ENCODE data around the gene PLEKHG2. TPM values are rescaled to one million over a fixed set of nuclear protein-coding genes. Genes with fewer than 3 reads are reported as not detected.
A peak's percentile ranks its signal among the peaks of the same experiment; 100 is the strongest.

PLEKHG2 gene
- total and polyA plus RNA-seq, 3 donors from 2014 or later: 22.6 to 32.8 (median 29.2) TPM

DNA sequence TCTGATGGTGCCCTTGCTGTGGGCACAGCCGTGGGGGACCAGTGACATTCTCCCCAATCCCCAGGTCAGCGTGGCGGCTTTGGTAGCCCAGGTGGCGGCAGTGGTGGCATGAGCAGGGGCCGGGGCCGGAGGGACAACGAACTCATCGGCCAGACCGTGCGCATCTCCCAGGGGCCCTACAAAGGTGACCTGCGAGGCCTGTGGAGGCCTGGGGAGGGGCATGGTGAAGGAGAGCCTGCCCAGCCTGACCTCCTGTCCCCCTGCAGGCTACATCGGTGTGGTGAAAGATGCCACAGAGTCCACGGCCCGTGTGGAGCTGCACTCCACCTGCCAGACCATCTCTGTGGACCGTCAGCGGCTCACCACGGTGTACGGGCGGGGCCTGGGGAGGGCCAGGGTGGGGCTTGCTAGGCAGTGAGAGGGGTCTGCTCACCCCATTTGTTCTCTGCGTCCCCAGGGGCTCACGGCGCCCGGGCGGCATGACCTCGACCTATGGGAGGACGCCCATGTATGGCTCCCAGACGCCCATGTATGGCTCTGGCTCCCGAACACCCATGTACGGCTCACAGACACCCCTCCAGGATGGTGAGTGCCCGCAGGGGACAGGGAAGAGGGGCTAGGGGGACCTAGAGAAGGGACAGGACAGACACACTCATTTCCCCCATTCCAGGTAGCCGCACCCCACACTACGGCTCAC lies 60.4 kb downstream of the PLEKHG2 start:
- no peak for TF ChIP-seq POLR2A (IDR thresholded peaks at IDR 0.05)
- intact Hi-C loops (cut with DNase I; ENCODE audit: low total_unique reads): no loop called here
- H3K36me3 ChIP-seq (ENCODE audit: low read depth, missing control alignments): no peaks in the 10 kb centered on the region
- H3K27ac ChIP-seq: no peak overlapping the region
- no peaks in the 10 kb centered on the region for H3K27me3 ChIP-seq
- no peak overlapping the region for H3K4me3 ChIP-seq
- no peaks in the 10 kb centered on the region for H3K4me1 ChIP-seq
- H3K9me3 ChIP-seq: no peaks in the 10 kb centered on the region
- DNase-seq: no peak
- 86 to 87% methylated on average over 10 to 32 of the region's 32 CpGs for WGBS, 2 donors

DNA sequence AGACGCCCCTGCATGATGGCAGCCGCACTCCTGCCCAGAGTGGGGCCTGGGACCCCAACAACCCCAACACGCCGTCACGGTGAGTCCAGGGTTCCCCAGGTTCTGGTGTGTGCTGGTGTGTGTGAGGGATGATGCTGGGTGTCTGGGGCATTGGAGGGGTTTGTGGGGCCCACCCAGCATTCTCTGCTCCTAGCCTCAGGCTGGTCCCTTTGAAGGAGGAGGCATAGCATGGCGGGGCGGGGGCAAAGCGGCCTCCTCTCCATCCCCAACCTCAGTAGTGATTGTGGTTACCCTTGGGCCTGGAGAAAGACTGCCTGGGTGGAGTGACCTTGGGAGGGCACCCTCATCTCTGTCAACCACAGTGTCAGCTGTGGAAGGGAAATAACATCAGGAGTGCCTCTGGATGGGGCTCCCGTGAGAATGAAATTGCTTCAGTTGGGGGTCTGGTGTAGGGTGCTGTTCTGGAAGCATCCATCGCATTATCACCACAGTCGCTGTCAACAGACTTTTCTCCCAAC lies 61.0 kb downstream of the PLEKHG2 start:
- H3K9me3 ChIP-seq: no peaks in the 10 kb centered on the region
- H3K27me3 ChIP-seq: no peaks in the 10 kb centered on the region
- H3K4me1 ChIP-seq: no peaks in the 10 kb centered on the region
- no peaks in the 10 kb centered on the region for H3K36me3 ChIP-seq (ENCODE audit: low read depth, missing control alignments)
- 81 to 86% methylated on average over 4 to 9 of the region's 11 CpGs for WGBS, 2 donors
- H3K4me3 ChIP-seq: no peak overlapping the region
- TF ChIP-seq, protein P1, sequence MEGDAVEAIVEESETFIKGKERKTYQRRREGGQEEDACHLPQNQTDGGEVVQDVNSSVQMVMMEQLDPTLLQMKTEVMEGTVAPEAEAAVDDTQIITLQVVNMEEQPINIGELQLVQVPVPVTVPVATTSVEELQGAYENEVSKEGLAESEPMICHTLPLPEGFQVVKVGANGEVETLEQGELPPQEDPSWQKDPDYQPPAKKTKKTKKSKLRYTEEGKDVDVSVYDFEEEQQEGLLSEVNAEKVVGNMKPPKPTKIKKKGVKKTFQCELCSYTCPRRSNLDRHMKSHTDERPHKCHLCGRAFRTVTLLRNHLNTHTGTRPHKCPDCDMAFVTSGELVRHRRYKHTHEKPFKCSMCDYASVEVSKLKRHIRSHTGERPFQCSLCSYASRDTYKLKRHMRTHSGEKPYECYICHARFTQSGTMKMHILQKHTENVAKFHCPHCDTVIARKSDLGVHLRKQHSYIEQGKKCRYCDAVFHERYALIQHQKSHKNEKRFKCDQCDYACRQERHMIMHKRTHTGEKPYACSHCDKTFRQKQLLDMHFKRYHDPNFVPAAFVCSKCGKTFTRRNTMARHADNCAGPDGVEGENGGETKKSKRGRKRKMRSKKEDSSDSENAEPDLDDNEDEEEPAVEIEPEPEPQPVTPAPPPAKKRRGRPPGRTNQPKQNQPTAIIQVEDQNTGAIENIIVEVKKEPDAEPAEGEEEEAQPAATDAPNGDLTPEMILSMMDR (IDR thresholded peaks at IDR 0.05): no peak
- TF ChIP-seq POLR2A (IDR thresholded peaks at IDR 0.05): no peak
- intact Hi-C loops (cut with DNase I; ENCODE audit: low total_unique reads): no loop called here
- no peak overlapping the region for H3K27ac ChIP-seq
- DNase-seq: no peak

DNA sequence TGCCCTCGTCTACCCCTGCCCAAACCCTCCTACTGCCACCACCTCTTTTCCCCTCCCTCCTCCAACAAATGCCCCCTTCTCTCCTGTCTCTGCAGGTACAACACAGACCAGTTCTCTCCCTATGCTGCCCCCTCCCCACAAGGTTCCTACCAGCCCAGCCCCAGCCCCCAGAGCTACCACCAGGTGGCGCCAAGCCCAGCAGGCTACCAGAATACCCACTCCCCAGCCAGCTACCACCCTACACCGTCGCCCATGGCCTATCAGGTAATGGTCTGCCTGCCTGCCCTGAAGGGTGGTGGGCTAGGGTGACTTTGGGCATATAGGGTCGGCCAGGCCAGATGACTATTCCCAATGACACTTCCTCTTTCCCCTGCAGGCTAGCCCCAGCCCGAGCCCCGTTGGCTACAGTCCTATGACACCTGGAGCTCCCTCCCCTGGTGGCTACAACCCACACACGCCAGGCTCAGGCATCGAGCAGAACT lies 61.7 kb downstream of the PLEKHG2 start:
- TF ChIP-seq, protein P1 (IDR thresholded peaks at IDR 0.05): peak; percentile 17 to 81 (median 63)
- TF ChIP-seq POLR2A (IDR thresholded peaks at IDR 0.05): no peak
- no peaks in the 10 kb centered on the region for H3K9me3 ChIP-seq
- no peaks in the 10 kb centered on the region for H3K36me3 ChIP-seq (ENCODE audit: low read depth, missing control alignments)
- peak; percentile 60 for DNase-seq
- no peaks in the 10 kb centered on the region for H3K4me1 ChIP-seq
- WGBS, 2 donors: 62 to 65% methylated on average over 6 to 9 of the region's 9 CpGs
- H3K4me3 ChIP-seq: no peak overlapping the region
- intact Hi-C loops (cut with DNase I; ENCODE audit: low total_unique reads): no loop called here
- H3K27me3 ChIP-seq: no peaks in the 10 kb centered on the region
- no peak overlapping the region for H3K27ac ChIP-seq

DNA sequence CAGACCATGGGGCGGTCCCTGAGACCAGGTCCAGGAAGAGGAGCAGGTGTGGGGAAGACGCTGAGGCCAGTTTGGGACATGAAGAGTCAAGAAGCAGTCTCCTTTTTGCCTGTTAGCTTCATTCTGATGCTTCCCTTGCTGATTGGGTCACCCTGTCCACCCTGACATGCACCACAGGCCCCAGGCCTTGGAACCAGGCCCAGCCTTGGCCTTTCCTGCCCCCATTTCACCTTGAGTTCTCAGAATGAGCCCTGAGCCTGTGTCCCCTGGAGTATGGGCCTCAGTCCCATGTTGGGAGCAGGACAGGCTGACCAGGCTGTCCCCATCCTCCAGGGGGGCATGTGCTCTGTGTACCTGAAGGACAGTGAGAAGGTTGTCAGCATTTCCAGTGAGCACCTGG lies 63.3 kb downstream of the PLEKHG2 start:
- Histone ChIP-seq H3K4me1 (no peaks in the 10 kb centered on the region), H3K4me3 (no peak overlapping the region), H3K27me3 (no peaks in the 10 kb centered on the region), H3K36me3 (ENCODE audit: low read depth, missing control alignments) (no peaks in the 10 kb centered on the region), H3K9me3 (no peaks in the 10 kb centered on the region), H3K27ac (no peak overlapping the region)
- TF ChIP-seq, protein P1 (IDR thresholded peaks at IDR 0.05): no peak
- no peak for TF ChIP-seq POLR2A (IDR thresholded peaks at IDR 0.05)
- intact Hi-C loops (cut with DNase I; ENCODE audit: low total_unique reads): no loop called here
- 90 to 100% methylated on average over 2 of the region's 2 CpGs for WGBS, 2 donors
- no peak for DNase-seq

Small RNA genes within 50 kb of the gene (microRNA-seq; reads per million reads assigned to microRNA genes)
- 0 to 0.70 reads per million in 2 donors for gene MIR4530 (ENCODE audit: borderline number of aligned reads in 2 of 2, borderline replicate concordance in 1 of 2)

Small RNA genes within 50 kb of the gene (small RNA-seq; reads per million reads assigned to genes)
- gene MIR4530 (0 reads per million in 2 donors), gene RN7SL566P (0 reads per million in 2 donors)

Other genes starting within 250 kb of the PLEKHG2 start
- 1 to 10 TPM; 1.1 to 1.3 TPM for gene NCCRP1, start 215.7 kb upstream of the PLEKHG2 start, total RNA-seq
- gene NCCRP1, start 215.7 kb upstream of the PLEKHG2 start, polyA plus RNA-seq (ENCODE audit: insufficient read depth, low read depth, low replicate concordance): 0.73 TPM
- gene SYCN, start 208.4 kb upstream of the PLEKHG2 start, total RNA-seq: 100 to 1,000 TPM in 1 of 2 donors, 10 to 100 TPM in 1; 98.0 to 192 TPM
- gene SYCN, start 208.4 kb upstream of the PLEKHG2 start, polyA plus RNA-seq (ENCODE audit: insufficient read depth, low read depth, low replicate concordance): 36.5 TPM
- not detected for gene IFNL3, start 167.7 kb upstream of the PLEKHG2 start, total RNA-seq
- not detected for gene IFNL3, start 167.7 kb upstream of the PLEKHG2 start, polyA plus RNA-seq (ENCODE audit: insufficient read depth, low read depth, low replicate concordance)
- gene IFNL4, start 163.8 kb upstream of the PLEKHG2 start, total RNA-seq: not detected
- not detected for gene IFNL4, start 163.8 kb upstream of the PLEKHG2 start, polyA plus RNA-seq (ENCODE audit: insufficient read depth, low read depth, low replicate concordance)
- under 1 TPM in 1 of 2 donors, not detected in 1; 0.43 TPM for gene IFNL2, start 144.3 kb upstream of the PLEKHG2 start, total RNA-seq
- gene IFNL2, start 144.3 kb upstream of the PLEKHG2 start, polyA plus RNA-seq (ENCODE audit: insufficient read depth, low read depth, low replicate concordance): not detected
- not detected for gene IFNL1, start 116.3 kb upstream of the PLEKHG2 start, total RNA-seq
- gene IFNL1, start 116.3 kb upstream of the PLEKHG2 start, polyA plus RNA-seq (ENCODE audit: insufficient read depth, low read depth, low replicate concordance): not detected
- 1 to 10 TPM; 3.5 to 4.0 TPM for gene LRFN1, start 91.8 kb upstream of the PLEKHG2 start, total RNA-seq
- 1.4 TPM for gene LRFN1, start 91.8 kb upstream of the PLEKHG2 start, polyA plus RNA-seq (ENCODE audit: insufficient read depth, low read depth, low replicate concordance)
- gene GMFG, start 76.6 kb upstream of the PLEKHG2 start, total RNA-seq: 1 to 10 TPM; 2.4 to 3.7 TPM
- gene GMFG, start 76.6 kb upstream of the PLEKHG2 start, polyA plus RNA-seq (ENCODE audit: insufficient read depth, low read depth, low replicate concordance): 19.5 TPM
- gene SAMD4B, start 70.2 kb upstream of the PLEKHG2 start, total RNA-seq: 100 to 1,000 TPM; 228 to 276 TPM
- 159 TPM for gene SAMD4B, start 70.2 kb upstream of the PLEKHG2 start, polyA plus RNA-seq (ENCODE audit: insufficient read depth, low read depth, low replicate concordance)
- gene PAF1, start 21.6 kb upstream of the PLEKHG2 start, total RNA-seq: 10 to 100 TPM; 70.7 to 74.6 TPM
- 154 TPM for gene PAF1, start 21.6 kb upstream of the PLEKHG2 start, polyA plus RNA-seq (ENCODE audit: insufficient read depth, low read depth, low replicate concordance)
- gene MED29, start 21.3 kb upstream of the PLEKHG2 start, total RNA-seq: 10 to 100 TPM; 46.1 to 53.5 TPM
- 38.9 TPM for gene MED29, start 21.3 kb upstream of the PLEKHG2 start, polyA plus RNA-seq (ENCODE audit: insufficient read depth, low read depth, low replicate concordance)
- 10 to 100 TPM; 46.4 to 90.9 TPM for gene ZFP36, start 5.8 kb upstream of the PLEKHG2 start, total RNA-seq
- 77.7 TPM for gene ZFP36, start 5.8 kb upstream of the PLEKHG2 start, polyA plus RNA-seq (ENCODE audit: insufficient read depth, low read depth, low replicate concordance)
- 1,000 to 10,000 TPM in 1 of 2 donors, 100 to 1,000 TPM in 1; 628 to 1,122 TPM for gene RPS16, start 23.3 kb downstream of the PLEKHG2 start, total RNA-seq
- 1,146 TPM for gene RPS16, start 23.3 kb downstream of the PLEKHG2 start, polyA plus RNA-seq (ENCODE audit: insufficient read depth, low read depth, low replicate concordance)
- 100 to 1,000 TPM; 363 to 366 TPM for gene SUPT5H, start 32.9 kb downstream of the PLEKHG2 start, total RNA-seq
- 359 TPM for gene SUPT5H, start 32.9 kb downstream of the PLEKHG2 start, polyA plus RNA-seq (ENCODE audit: insufficient read depth, low read depth, low replicate concordance)
- 10 to 100 TPM; 80.6 to 96.1 TPM for gene TIMM50, start 68.2 kb downstream of the PLEKHG2 start, total RNA-seq
- gene TIMM50, start 68.2 kb downstream of the PLEKHG2 start, polyA plus RNA-seq (ENCODE audit: insufficient read depth, low read depth, low replicate concordance): 130 TPM
- gene DLL3, start 86.3 kb downstream of the PLEKHG2 start, total RNA-seq: 1 to 10 TPM; 4.5 to 6.5 TPM
- 1.6 TPM for gene DLL3, start 86.3 kb downstream of the PLEKHG2 start, polyA plus RNA-seq (ENCODE audit: insufficient read depth, low read depth, low replicate concordance)
- gene SELENOV, start 102.5 kb downstream of the PLEKHG2 start, total RNA-seq: 10 to 100 TPM in 1 of 2 donors, 1 to 10 TPM in 1; 2.5 to 10.8 TPM
- gene SELENOV, start 102.5 kb downstream of the PLEKHG2 start, polyA plus RNA-seq (ENCODE audit: insufficient read depth, low read depth, low replicate concordance): 19.7 TPM
- 10 to 100 TPM in 1 of 2 donors, 1 to 10 TPM in 1; 9.2 to 12.2 TPM for gene EID2B, start 120.2 kb downstream of the PLEKHG2 start, total RNA-seq
- gene EID2B, start 120.2 kb downstream of the PLEKHG2 start, polyA plus RNA-seq (ENCODE audit: insufficient read depth, low read depth, low replicate concordance): 6.6 TPM
- gene EID2, start 127.5 kb downstream of the PLEKHG2 start, total RNA-seq: 10 to 100 TPM; 23.9 to 26.7 TPM
- gene EID2, start 127.5 kb downstream of the PLEKHG2 start, polyA plus RNA-seq (ENCODE audit: insufficient read depth, low read depth, low replicate concordance): 15.0 TPM
- not detected for gene LGALS13, start 189.9 kb downstream of the PLEKHG2 start, total RNA-seq
- not detected for gene LGALS13, start 189.9 kb downstream of the PLEKHG2 start, polyA plus RNA-seq (ENCODE audit: insufficient read depth, low read depth, low replicate concordance)
- gene LGALS16, start 243.2 kb downstream of the PLEKHG2 start, total RNA-seq: not detected
- gene LGALS16, start 243.2 kb downstream of the PLEKHG2 start, polyA plus RNA-seq (ENCODE audit: insufficient read depth, low read depth, low replicate concordance): not detected